SIG-M5 treated with dmso at 0.1 percent for 504 hours (cell line): ENCODE results near the gene GTF2H1.
A peak's percentile ranks its signal among the peaks of the same experiment; 100 is the strongest.
"Not testable (repeated sequence)": the region's sequence is repeated elsewhere in the genome, so short reads cannot be mapped to it uniquely, and the experiment has no call there.

Experiments used
- DNase-seq: peaks from one replicate; lab custom pipeline; 2025; ENCODE audit not compliant: unreplicated experiment; lab: John Stamatoyannopoulos, UW

The GTF2H1 gene

DNA sequence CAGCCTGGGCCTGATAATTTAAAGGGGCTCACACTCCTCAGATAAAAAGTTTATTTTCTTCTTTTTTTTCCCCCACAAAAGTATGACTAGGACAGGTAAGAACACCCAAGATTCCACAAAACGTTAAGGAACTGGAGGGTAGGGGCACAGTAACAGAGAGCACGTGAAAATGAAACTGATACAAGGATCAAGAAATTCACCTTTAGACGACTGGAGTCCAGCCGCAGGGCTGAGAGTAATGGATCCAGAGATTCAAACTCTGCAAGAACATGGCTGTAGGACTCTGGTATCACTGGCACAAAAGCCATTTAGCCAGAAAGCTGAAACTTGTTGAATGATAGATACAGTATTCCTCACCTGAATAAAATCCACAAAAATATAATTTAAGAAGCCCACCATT, 4.8 kb upstream of the GTF2H1 start:
- no peak for DNase-seq

DNA sequence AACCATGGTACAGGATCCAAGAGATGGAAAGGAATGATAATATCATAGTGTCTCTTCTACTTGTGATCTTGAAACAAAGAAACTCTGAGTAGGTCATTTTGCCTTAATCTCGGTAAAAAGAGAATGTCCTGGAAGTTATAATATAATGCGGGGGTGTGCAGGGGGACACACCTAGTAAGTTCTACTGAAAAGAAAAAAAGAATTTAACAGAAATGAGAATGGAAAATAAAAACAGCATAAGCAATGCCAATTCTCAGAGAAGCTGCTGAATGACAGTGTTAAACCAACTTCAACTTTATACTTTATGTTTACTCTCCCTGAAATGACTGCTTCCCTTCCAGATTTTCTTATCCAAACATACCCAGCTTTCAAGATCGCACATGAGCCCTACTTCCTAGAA, 2.5 kb upstream of the GTF2H1 start:
- DNase-seq, result no peak

DNA sequence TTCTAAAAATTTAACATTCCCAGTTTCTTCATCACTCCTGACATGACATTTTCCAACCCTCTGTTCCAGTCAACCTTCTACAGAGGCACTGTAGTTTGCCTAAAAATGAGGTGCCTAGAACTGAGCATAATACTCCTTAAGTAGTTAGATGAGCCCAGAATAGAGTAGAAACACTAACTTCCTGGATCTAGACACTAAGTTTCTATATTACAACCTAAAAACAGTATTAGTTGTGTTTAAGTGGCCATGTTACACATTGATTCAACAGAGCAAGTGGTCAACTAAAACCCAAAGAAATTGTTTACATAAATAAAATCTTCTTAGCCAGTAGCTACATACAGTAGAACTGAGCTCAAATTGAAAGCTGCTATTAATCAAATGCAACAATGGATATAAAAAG, 1.8 kb upstream of the GTF2H1 start:
- DNase-seq, result no peak

DNA sequence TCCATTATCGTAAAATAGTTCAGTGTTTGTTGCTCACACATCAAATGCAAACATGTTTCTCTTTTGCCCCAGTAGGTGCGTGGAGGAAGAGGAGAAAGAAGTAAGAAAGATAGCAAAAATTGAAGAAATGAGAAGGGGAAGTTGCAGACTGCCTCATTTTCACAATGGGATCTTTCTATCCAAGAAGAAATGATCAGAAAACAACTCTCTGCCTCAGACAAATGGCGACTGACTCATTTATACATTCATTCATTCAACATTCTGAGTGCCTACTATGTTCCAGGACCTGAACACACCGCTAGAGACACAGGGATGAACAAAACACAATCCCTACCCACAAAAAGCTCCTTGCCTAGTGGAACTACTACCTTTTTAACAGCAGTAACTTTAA, 794 bp upstream of the GTF2H1 start:
- DNase-seq, result peak; percentile 50

DNA sequence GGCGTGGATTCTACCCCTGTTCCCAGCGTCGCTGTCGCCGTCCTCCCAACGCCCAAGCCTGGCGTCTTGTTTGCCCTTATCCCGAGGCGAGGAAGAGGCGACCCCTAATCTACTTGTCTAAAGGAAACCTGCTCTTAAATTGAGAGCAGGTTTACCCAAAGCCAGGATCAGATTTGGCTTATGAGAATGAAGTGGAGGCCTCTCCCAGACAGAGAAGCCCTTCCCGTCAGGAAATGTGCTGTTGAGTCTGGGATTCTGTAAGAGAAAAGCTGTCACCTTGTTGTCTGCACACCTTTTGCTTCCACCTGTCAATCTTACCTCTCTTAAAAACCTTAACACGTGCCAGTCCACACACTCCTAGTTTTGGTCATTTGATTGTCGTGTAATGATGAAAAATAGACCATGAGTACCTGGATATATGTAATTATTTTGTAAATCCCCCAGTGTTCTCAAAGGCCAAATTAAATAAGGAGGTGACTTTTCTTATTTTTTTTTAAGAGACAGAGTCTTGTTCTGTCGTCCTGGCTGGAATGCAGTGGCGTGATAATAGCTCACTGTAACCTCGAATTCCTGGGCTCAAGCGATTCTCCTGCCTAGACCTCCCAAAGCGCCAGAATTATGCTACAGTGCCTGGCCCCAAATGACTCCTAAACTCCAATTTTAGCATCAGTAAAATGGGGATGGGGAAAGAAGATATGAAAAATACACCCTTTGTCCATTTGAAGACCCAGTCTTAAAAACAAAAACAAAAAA, 627 bp downstream of the GTF2H1 start:
- no peak for DNase-seq

DNA sequence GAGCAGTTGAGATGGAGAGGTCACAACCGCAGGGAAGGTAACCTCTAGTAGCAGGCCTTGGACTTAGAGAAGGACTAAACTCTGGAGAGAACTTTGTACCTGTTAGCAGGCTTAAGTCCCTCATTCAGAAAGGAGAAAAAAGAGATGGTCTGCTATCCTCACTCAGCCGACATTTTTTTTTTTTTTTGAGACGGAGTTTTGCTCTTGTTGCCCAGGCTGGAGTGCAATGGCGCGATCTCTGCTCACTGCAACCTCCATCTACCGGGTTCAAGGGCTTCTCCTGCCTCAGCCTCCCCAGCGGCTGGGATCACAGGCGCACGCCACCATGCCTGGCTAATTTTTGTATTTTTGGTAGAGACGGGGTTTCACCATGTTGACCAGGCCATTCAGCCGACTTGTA, 1.5 kb downstream of the GTF2H1 start:
- DNase-seq, result not testable (repeated sequence)

DNA sequence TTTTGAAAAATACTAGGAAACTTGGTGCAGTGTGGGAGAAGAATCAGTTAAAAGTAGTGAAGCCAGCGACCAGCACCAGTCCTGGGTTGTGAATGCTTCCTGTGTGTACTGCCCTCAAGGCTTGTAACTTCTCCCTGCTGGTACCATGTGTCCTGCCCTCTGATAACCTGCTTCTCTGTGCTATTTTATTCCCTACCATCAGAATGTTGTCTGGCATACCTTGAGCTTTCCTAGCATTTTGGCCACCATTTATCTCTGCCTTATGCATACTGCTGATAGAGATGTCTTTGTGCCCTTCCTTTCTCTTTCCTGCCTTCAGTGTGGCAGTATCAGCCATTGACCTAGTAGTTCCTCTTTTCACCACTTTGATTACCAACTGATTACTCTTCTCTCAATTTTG, 2.0 kb downstream of the GTF2H1 start:
- DNase-seq, result peak; percentile 58

DNA sequence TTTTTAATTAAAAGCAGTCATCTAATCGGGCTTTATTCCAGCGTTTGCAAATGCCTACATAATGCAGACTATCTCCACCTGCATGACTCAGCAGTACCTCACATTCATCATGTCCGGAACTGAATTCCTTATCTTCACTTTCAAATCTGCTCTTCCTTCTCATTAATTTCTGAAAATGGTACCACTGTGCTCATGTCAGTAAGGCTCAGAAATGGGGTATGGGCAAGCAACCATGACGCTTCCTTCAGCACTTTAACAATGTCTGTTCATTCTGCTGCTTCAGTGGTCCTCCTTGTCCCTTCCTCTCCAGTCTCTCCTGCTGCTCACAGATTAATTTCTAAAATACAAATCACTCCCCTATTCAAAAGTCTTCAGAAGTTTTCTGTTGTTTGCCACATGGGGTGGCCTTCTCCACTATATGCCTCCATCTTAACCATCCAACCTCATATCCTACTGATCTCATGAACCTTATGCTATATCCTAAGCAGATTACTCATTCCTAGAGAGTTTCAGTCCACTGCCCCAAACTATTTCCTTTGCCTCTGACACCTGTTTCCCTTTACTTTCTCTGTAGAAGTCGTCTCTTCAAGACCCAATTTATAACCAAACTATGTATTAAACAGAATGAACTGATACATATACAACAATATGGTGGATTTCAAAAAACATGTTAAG, 7.0 kb downstream of the GTF2H1 start:
- no peak for DNase-seq

DNA sequence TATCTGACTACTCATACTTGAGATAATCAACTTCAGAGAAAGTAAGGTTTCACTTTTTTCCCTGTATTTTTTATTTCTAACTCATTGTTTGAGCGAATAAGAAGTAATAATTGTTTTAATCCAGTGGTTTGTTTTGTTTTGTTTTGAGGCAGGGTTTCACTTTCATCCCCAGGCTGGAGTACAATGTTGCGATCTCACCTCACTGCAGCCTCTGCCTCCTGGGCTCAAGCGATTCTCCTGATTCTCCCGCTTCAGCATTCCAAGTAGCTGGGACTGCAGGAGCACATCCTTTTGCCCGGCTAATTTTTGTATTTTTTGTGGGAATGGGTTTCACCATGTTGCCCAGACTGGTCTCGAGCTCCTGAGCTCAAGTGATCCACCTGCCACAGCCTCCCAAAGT, 8.6 kb downstream of the GTF2H1 start:
- DNase-seq, result no peak

DNA sequence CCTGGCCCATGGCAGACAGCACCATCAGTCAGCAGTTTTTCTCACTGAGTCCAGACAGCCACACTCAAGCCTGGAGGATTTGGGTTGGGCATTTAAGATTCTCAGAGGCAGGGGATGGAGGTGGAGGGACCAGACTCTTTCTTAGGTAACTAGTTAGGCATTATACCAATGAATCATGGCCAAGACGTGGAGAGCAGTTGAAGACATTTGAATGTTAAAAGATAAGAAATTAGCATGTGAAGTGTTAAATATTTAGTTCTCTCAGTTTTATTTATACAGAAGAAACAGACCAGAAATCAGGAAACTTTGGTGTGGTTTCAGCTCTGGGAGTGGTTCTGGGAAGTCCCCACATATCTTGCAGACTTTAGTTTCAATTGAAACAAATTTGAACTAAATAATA, 9.9 kb downstream of the GTF2H1 start:
- no peak for DNase-seq

DNA sequence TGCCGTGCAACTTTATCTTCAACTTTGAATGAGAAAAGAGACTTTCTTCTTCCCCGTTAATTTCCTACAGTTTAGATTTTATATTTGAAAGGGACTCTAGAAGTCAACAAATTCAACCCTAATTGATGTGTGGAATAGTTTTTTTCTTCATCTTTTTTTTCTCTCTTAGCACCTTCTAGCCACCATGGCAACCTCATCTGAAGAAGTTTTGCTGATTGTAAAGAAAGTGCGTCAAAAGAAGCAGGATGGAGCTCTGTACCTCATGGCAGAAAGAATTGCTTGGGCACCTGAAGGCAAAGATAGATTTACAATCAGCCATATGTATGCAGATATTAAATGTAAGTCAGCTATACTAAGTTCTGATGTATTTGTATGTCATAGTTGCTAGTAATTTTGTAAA, 10.5 kb downstream of the GTF2H1 start:
- DNase-seq, result no peak

DNA sequence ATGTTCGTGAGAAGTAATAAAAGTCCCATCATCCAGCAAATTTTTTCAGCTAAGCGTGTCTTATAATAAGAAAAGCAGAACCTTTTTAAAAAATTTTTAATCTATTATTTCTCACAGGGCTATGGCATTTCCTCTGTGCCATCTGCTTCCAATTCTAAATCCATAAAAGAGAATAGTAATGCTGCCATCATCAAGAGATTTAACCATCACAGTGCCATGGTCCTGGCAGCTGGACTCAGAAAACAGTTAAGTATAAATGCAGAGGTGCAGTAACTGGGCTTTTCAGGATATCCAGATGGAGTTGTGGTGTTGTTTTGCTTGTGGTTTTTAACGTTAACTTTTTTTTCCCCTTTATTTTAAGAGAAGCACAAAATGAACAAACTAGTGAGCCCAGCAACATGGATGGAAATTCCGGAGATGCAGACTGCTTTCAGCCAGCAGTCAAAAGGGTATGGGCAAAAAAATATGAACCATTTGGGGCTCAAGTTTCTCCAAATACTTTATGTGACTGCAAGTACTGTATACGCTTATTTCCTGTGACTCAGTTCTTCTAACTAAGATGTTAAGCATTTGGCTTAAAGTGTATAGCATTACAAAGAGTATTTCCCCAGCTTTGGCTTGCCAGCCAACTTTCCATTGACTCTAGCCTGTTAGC, 25.2 kb downstream of the GTF2H1 start:
- no peak for DNase-seq

DNA sequence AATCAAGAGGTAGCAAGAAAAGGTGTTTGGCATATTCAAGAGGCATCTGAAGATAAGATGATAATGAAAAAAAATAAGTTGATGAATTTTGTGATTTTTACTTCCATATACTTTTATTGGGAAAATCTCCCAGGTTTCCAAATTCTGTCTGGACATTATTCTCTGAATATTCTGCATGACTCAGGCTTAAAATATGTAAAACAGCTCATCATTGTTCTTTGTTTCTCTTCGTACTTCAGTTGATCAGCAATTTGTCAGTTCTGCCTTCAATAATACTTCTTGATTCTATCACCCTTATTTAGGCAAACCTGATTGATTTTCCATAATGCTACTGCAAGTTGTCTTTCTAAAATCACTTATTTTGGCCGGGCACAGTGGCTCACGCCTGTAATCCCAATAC, 30.2 kb downstream of the GTF2H1 start:
- no peak for DNase-seq

DNA sequence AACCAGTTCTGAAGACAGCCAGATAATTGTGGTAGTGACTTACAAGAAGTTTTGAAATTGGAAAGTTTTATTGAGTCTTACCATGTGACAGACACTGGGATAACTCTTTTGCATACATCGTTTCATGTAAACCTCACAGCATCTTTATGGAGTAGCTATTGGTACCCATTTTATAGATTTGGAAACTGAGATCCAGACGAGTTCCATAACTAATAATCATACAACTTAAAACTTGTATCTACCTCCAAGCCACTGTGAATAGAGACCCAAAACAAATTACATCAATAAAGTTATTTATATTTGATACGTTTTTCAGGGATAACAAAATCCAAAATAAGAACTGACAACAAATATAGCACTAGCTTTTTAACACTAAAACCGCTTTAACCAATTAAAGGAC, 36.3 kb downstream of the GTF2H1 start:
- DNase-seq, result no peak

DNA sequence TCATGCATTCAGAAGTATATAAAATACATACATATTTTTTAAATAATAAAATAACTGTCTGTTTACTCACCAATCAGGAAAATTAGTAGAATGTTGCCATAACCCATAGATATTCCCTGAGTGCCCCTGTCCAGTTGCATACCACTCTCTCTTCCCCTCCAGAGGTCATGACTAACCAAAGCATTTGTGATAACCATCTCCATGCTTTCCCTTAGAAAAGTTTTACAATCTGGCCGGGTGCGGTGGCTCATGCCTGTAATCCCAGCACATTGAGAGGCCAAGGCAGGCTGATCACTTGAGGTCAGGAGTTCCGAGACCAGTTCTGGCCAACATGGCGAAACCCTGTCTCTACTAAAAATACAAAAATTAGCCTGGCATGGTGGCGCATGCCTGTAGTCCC, 38.8 kb downstream of the GTF2H1 start:
- no peak for DNase-seq

DNA sequence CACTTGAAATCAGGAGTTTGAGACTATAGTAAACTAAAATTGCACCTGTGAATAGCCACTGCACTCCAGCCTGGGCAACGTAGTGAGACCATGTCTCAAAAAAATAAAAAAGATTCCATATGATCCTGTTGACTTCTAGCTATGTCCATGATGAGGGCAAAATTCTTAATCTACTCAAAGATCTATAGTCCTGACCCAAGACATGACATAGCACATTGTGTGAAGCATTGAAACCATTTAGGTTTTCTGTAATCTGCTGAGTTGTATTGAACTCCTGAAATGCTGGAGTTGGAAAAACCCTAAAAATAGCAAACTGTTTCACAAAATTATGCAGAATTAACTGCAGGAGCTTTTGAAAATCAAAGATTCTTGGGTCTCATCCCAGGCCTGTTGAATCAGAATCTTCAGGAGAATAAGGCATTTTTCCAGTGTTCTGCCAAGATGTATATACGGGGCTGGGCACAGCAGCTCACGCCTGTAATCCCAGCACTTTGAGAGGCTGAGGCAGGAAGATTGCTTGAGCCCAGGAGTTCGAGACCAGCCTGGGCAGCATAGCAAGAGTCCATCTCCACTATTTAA, 42.2 kb downstream of the GTF2H1 start:
- DNase-seq, result no peak

DNA sequence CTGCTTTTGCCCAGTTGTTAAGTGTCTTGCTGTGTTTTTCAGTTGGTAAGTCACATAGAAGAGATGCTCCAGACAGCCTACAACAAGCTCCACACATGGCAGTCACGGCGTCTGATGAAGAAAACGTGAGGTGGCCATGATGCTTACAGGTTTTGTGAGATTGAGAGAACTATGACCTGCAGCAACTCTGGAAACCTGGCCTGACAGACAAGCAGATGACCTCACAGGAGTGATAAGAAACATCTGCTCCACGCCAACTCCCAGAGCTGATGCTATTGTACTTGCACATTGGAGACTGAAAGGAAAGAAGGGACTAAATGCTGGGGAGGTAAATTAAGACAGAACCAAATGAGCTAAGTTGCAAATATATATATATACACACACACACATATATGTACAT, 43.4 kb downstream of the GTF2H1 start:
- DNase-seq, result no peak

DNA sequence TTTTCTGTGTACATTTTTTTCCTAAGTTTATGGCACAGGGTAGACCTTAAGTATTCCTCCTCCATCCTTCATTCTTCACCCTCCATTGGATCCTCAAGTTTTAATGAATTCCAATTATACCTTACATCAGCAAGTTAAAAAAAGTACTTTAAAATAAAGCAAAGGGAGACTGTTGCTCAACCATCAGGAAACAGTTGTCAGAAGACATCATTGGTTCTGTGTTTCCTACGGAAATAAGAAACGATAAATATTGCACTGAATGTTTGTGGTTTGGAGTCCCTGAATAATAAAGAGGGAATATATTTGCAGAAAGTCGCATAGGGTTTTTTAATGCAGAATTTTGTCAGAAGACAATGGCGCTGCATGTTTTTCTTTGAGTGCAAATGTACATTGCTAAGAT, 43.9 kb downstream of the GTF2H1 start:
- no peak for DNase-seq

DNA sequence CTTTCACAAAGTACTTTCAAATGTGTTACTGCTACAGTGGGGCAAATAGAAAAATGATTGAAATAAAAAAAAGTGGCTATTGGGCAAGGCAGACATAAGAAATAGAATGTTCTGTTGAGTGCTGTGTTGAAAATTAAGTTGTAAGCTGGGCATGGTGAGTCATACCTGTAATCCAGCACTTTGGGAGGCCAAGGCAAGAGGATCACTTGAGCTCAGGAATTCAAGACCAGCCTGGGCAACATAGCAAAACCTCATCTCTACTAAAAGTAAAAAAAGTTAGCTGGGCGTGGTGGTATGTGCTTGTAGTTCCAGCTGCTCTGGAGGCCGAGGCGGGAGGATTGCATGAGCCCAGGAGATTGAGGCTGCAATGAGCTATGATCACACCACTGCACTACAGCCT, 45.1 kb downstream of the GTF2H1 start:
- no peak for DNase-seq

DNA sequence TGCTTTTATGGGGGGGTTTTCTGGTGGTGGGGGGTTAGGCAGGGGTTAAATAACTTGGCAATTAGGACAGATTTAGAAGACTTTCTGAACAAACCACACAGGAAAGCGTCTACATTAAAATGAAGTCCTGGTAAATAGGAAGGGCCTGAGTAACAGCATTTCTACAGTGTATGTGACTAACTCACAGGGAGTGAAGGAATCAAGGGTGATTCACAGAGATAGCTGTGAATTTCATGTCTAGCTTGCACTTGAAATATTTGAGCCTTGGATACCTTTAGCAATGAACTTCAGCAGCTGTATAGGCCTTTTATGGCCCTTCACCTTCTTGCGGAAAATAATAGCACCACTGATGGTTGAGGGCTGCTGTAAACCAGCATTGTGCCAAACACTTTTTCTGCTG, 45.9 kb downstream of the GTF2H1 start:
- no peak for DNase-seq

DNA sequence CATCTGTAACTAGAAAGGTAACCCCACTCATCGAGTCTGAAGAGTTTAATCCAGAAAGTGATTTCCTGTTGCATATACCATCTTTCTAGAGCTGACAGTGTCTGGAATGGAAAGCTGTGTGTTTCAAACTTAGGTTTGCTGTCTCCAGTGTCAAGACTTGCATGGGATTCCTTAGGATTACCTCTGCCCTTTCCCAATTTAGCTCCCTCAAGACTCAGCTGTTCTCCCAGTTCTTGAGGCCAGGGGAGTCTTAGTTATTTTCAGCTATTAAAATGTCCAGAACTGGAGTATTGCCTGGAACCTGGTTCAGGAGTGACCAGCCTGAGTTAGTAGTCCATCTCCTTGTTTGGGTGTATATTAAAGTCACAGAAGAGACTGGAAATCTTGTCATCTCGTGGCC, 47.0 kb downstream of the GTF2H1 start:
- no peak for DNase-seq

DNA sequence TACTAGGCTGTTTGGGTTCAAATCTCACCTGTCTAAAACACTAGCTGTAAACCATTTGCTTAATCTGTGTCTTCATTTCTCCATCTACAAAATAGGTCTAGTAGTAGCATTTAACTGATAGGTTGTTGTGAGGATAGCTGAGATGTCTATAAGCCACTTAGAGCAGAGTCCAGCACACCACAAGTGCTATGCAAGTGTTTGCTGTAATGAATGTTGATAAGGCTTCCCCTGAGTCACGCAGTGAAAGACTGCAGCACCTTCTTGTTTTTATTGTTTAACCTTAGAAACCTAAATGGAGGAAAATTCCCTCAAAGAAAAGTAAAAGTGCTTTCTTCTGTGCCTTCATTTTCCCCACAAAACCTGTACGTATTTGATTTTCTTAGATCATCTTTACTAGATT, 48.9 kb downstream of the GTF2H1 start:
- DNase-seq, result no peak
